Measurements from ENCODE around the gene GK. TPM values are rescaled to one million over a fixed set of nuclear protein-coding genes. Genes with fewer than 3 reads are reported as not detected.

GK gene
- total RNA-seq, 2 experiments from 2014 or later = 27.6 to 27.7 TPM

GRCh38 chrX:30654989-30655607 lies 1.9 kb downstream of the GK start:
- Mint-ChIP-seq H3K4me3 (peak overlapping the region; percentile 86), H3K9me3 (no peaks in the 10 kb centered on the region), H3K4me1 (ENCODE audit: low read depth) (peaks cover 45% of the 10 kb centered on the region), H3K27ac (peak overlapping the region; percentile 68), H3K36me3 (ENCODE audit: low read depth) (peaks cover 17% of the 10 kb centered on the region), H3K27me3 (no peaks in the 10 kb centered on the region)
- intact Hi-C loops (cut with micrococcal nuclease) = loop anchor here (5.0 to 10.0 kb wide), 3 partner anchors 57 to 232 kb away; partner anchors contain the start of genes TAB3 and TASL
- TF ChIP-seq CTCF (IDR thresholded peaks at IDR 0.05) = no peak
- CTCF ChIA-PET = no interaction called here
- DNase-seq = no peak
- ATAC-seq = no peak
- POLR2A ChIA-PET = interaction anchor here (0.7 kb wide), 1 partner anchor 9 kb away, joined by 3 read pairs; no protein-coding TSS in a partner anchor

GRCh38 chrX:30655991-30656390 lies 2.8 kb downstream of the GK start:
- ChIA-PET CTCF (no interaction called here), POLR2A (no interaction called here)
- intact Hi-C loops (cut with micrococcal nuclease) = loop anchor here (5.0 to 10.0 kb wide), 3 partner anchors 56 to 231 kb away; partner anchors contain the start of genes TAB3 and TASL
- TF ChIP-seq CTCF (IDR thresholded peaks at IDR 0.05) = no peak
- Mint-ChIP-seq H3K27ac (no peak overlapping the region), H3K9me3 (no peaks in the 10 kb centered on the region), H3K4me3 (peak overlapping the region; percentile 86), H3K36me3 (ENCODE audit: low read depth) (peaks cover 17% of the 10 kb centered on the region), H3K27me3 (no peaks in the 10 kb centered on the region), H3K4me1 (ENCODE audit: low read depth) (peaks cover 39% of the 10 kb centered on the region)
- DNase-seq (no peak), ATAC-seq (no peak)

- Mint-ChIP-seq H3K9me3 (no peaks in the 10 kb centered on the region), H3K36me3 (ENCODE audit: low read depth) (peaks cover 23% of the 10 kb centered on the region), H3K4me3 (peak overlapping the region; percentile 19), H3K27ac (peak overlapping the region; percentile 89), H3K27me3 (no peaks in the 10 kb centered on the region), H3K4me1 (ENCODE audit: low read depth) (peaks cover 37% of the 10 kb centered on the region)
- CTCF ChIA-PET = no interaction called here
- no peak for TF ChIP-seq CTCF (IDR thresholded peaks at IDR 0.05)
- ATAC-seq (peak; percentile 14), DNase-seq (peak; percentile 34)
- POLR2A ChIA-PET = no interaction called here
- intact Hi-C loops (cut with micrococcal nuclease) = loop anchor here (5.0 to 10.0 kb wide), 3 partner anchors 55 to 230 kb away; partner anchors contain the start of genes TAB3 and TASL
These were observed 4.3 kb downstream of the GK start for GRCh38 chrX:30657196-30658161.

GRCh38 chrX:30659421-30659820 lies 6.2 kb downstream of the GK start:
- Mint-ChIP-seq H3K4me1 (ENCODE audit: low read depth) (peaks cover 39% of the 10 kb centered on the region), H3K27me3 (no peaks in the 10 kb centered on the region), H3K36me3 (ENCODE audit: low read depth) (peaks cover 23% of the 10 kb centered on the region), H3K4me3 (no peak overlapping the region), H3K9me3 (no peaks in the 10 kb centered on the region), H3K27ac (peak overlapping the region; percentile 89)
- TF ChIP-seq CTCF (IDR thresholded peaks at IDR 0.05) = no peak
- DNase-seq (no peak), ATAC-seq (peak; percentile 80)
- CTCF ChIA-PET = interaction anchor here (0.8 kb wide), 1 partner anchor 76 kb away, joined by 3 read pairs; no protein-coding TSS in a partner anchor
- POLR2A ChIA-PET = interaction anchor here (1.1 kb wide), 1 partner anchor 55 kb away, joined by 4 read pairs; no protein-coding TSS in a partner anchor
- intact Hi-C loops (cut with micrococcal nuclease) = loop anchor here (5.0 to 10.0 kb wide), 3 partner anchors 53 to 228 kb away; partner anchors contain the start of genes TAB3 and TASL
